Uterus (tissue), 2 donors: Measurements from ENCODE around the gene HS3ST4.

Experiments
- CTCF ChIP-seq, 4 experiments: fragments of 200-600 bp in 2 of 4; fragments of 450-650 bp in 2 of 4; sonication (generic) in 2 of 4; IDR thresholded peaks; one replicate each; pipeline ENCODE4 v1.5.1; 2016 to 2019; ENCODE audit warnings: antibody characterized with exemption in 4 of 4, mild to moderate bottlenecking in 2 of 4, moderate library complexity in 1 of 4
- POLR2A ChIP-seq, 2 donors: fragments of 450-650 bp; IDR thresholded peaks; one replicate each; pipeline ENCODE4 v1.6.1; 2016; ENCODE audit warnings: antibody characterized with exemption in 2 of 2, mild to moderate bottlenecking in 1 of 2, moderate library complexity in 1 of 2

GRCh38 chr16:25750488-25751216 is 58.9 kb downstream of the HS3ST4 start:
- TF ChIP-seq CTCF (IDR thresholded peaks at IDR 0.05): no peak
- no peak for TF ChIP-seq POLR2A (IDR thresholded peaks at IDR 0.05)
